AG04450 (cell line): ENCODE data around the gene SPATA20. TPM values are rescaled to one million over a fixed set of nuclear protein-coding genes. Genes with fewer than 3 reads are reported as not detected.

Experiments used
- CTCF ChIA-PET: fragments of 300-600, 350-600 bp; formaldehyde crosslinking; extraction: SDS; loops from one replicate; lab custom pipeline; 2022; ENCODE audit warnings: antibody characterized with exemption, inconsistent platforms; lab: Charles Lee
- POLR2A ChIA-PET: fragments of 350-600 bp; formaldehyde crosslinking; extraction: SDS; loops from one replicate; lab custom pipeline; 2021; ENCODE audit warnings: antibody characterized with exemption, inconsistent platforms; lab: Yijun Ruan, JAX
- DNase-seq: peaks from one replicate; pipeline ENCODE4 v3.0.0-alpha.2; 2011; ENCODE audit warnings: low read depth, low spot score
- H3K27ac ChIP-seq: one replicate; pipeline ENCODE4 v1.5.1; 2012; ENCODE audit warnings: low read depth, low read length, control low read depth
- H3K27me3 ChIP-seq: one replicate; pipeline ENCODE4 v1.6.0; 2012; ENCODE audit warnings: low read length; ENCODE audit not compliant: control insufficient read depth, insufficient read depth
- H3K4me3 ChIP-seq: 2 replicates; pipeline ENCODE4 v1.5.1; 2011; ENCODE audit warnings: mild to moderate bottlenecking, low read depth, low read length, control low read depth
- H3K9me3 ChIP-seq: 2 replicates; pipeline ENCODE4 v1.5.1; 2012; ENCODE audit warnings: low read length; ENCODE audit not compliant: control insufficient read depth, insufficient read depth
- CTCF ChIP-seq: IDR thresholded peaks from 2 replicates; pipeline ENCODE4 v1.5.1; 2011; ENCODE audit warnings: low read depth, low read length, control low read depth, inconsistent platforms
- polyA plus RNA-seq: library from polyadenylated mRNA; depleted of rRNA; stranded (reverse); fragments of >200 nt; gene quantifications from 2 replicates; pipeline ENCODE4 v1.2.3, GENCODE V29; 2011; rRNA removed

Gene SPATA20
- polyA plus RNA-seq, 1 experiment = 17.1 TPM

GRCh38 chr17:50602836-50603235 lies 55.9 kb downstream of the SPATA20 start:
- no peaks in the 10 kb centered on the region; the same call in 1 of the 2 replicates for H3K9me3 ChIP-seq
- no peak for TF ChIP-seq CTCF
- POLR2A ChIA-PET = no interaction called here
- no peak overlapping the region for H3K4me3 ChIP-seq
- CTCF ChIA-PET = no interaction called here
- peaks cover 28% of the 10 kb centered on the region for H3K27me3 ChIP-seq
- no peak for DNase-seq
- no peak overlapping the region for H3K27ac ChIP-seq

GRCh38 chr17:50603340-50603739 lies 56.4 kb downstream of the SPATA20 start:
- CTCF ChIA-PET = no interaction called here
- 0 out of 2 replicates have a peak, but pooled peaks have one; percentile 19 for TF ChIP-seq CTCF
- Histone ChIP-seq H3K27me3 (peaks cover 31% of the 10 kb centered on the region), H3K27ac (no peak overlapping the region), H3K9me3 (no peaks in the 10 kb centered on the region; the same call in 1 of the 2 replicates), H3K4me3 (no peak overlapping the region)
- DNase-seq = no peak
- POLR2A ChIA-PET = no interaction called here

- Histone ChIP-seq H3K9me3 (no peaks in the 10 kb centered on the region; the same call in 1 of the 2 replicates), H3K27ac (no peak overlapping the region), H3K4me3 (no peak overlapping the region), H3K27me3 (peaks cover 30% of the 10 kb centered on the region)
- ChIA-PET POLR2A (no interaction called here), CTCF (interaction anchor here (1.4 to 1.8 kb wide), 2 partner anchors 23 to 54 kb away, joined by 5 to 8 read pairs; no protein-coding TSS in a partner anchor)
- no peak for DNase-seq
- TF ChIP-seq CTCF = no peak
Measured at GRCh38 chr17:50604513-50604912, 57.5 kb downstream of the SPATA20 start.

- no peaks in the 10 kb centered on the region for H3K9me3 ChIP-seq
- H3K4me3 ChIP-seq = no peak overlapping the region
- H3K27me3 ChIP-seq = peaks cover 27% of the 10 kb centered on the region
- TF ChIP-seq CTCF = no peak
- no peak overlapping the region for H3K27ac ChIP-seq
- POLR2A ChIA-PET = no interaction called here
- CTCF ChIA-PET = interaction anchor here (0.9 to 1.8 kb wide), 3 partner anchors 20 to 55 kb away, joined by 3 to 8 read pairs (median 5); no protein-coding TSS in a partner anchor
- no peak for DNase-seq
Measured at GRCh38 chr17:50605429-50605828, 58.5 kb downstream of the SPATA20 start.

Other genes with a start within 250 kb of the SPATA20 start
- gene XYLT2, start 201.0 kb upstream of the SPATA20 start, polyA plus RNA-seq = 13.5 and 19.0 TPM in 2 replicates
- gene MRPL27, start 174.0 kb upstream of the SPATA20 start, polyA plus RNA-seq = 106 and 116 TPM in 2 replicates
- gene EME1, start 173.9 kb upstream of the SPATA20 start, polyA plus RNA-seq = 2.2 and 2.5 TPM in 2 replicates
- gene LRRC59, start 149.7 kb upstream of the SPATA20 start, polyA plus RNA-seq = 143 and 145 TPM in 2 replicates
- gene ACSF2, start 121.0 kb upstream of the SPATA20 start, polyA plus RNA-seq = 42.5 and 52.1 TPM in 2 replicates
- gene CHAD, start 78.3 kb upstream of the SPATA20 start, polyA plus RNA-seq = not detected in 2 replicates
- 15.5 and 17.5 TPM in 2 replicates for gene RSAD1, start 68.3 kb upstream of the SPATA20 start, polyA plus RNA-seq
- 0.11 and 0.17 TPM in 2 replicates for gene MYCBPAP, start 38.7 kb upstream of the SPATA20 start, polyA plus RNA-seq
- not detected in 2 replicates for gene EPN3, start 14.4 kb upstream of the SPATA20 start, polyA plus RNA-seq
- gene CACNA1G, start 13.5 kb downstream of the SPATA20 start, polyA plus RNA-seq = 0.05 TPM in 1 of 2 replicates, not detected in the other
- 21.5 and 21.7 TPM in 2 replicates for gene ABCC3, start 87.7 kb downstream of the SPATA20 start, polyA plus RNA-seq
- gene ANKRD40, start 160.7 kb downstream of the SPATA20 start, polyA plus RNA-seq = 32.8 and 39.8 TPM in 2 replicates
- gene LUC7L3, start 172.4 kb downstream of the SPATA20 start, polyA plus RNA-seq = 70.6 and 120 TPM in 2 replicates
- not detected in 2 replicates for gene ANKRD40CL, start 220.3 kb downstream of the SPATA20 start, polyA plus RNA-seq